Ishikawa (cell line): ENCODE data around the gene ERBB2.

ENCODE experiments used
- CREB1 ChIP-seq: IDR thresholded peaks from 2 replicates; pipeline ENCODE4 v1.6.1; 2012; ENCODE audit warnings: low read depth
- EGR1 ChIP-seq: IDR thresholded peaks from 2 replicates; pipeline ENCODE4 v1.6.1; 2012
- EP300 ChIP-seq: IDR thresholded peaks from 2 replicates; pipeline ENCODE4 v1.6.1; 2012; ENCODE audit warnings: borderline replicate concordance
- MAX ChIP-seq: IDR thresholded peaks from 2 replicates; pipeline ENCODE4 v1.6.1; 2012
- NFIC ChIP-seq: IDR thresholded peaks from 2 replicates; pipeline ENCODE4 v1.6.1; 2012
- REST ChIP-seq: IDR thresholded peaks from 2 replicates; pipeline ENCODE4 v1.6.1; 2012; ENCODE audit warnings: low read depth, mild to moderate bottlenecking
- TAF1 ChIP-seq: IDR thresholded peaks from 2 replicates; pipeline ENCODE4 v1.6.1; 2012; ENCODE audit warnings: low read depth, mild to moderate bottlenecking
- YY1 ChIP-seq: IDR thresholded peaks from 2 replicates; pipeline ENCODE4 v1.6.1; 2012; ENCODE audit warnings: low read depth

GRCh38 chr17:39716879-39717536, 17.1 kb downstream of the ERBB2 start:
- no peak for TF ChIP-seq EGR1
- no peak for TF ChIP-seq YY1
- TF ChIP-seq NFIC, result peak; percentile 56; the same call in 1 of the 2 replicates
- no peak for TF ChIP-seq REST
- no peak for TF ChIP-seq CREB1
- TF ChIP-seq TAF1, result no peak
- TF ChIP-seq MAX, result no peak
- TF ChIP-seq EP300, result no peak; the same call in 1 of the 2 replicates
